GM12875 (cell line): ENCODE measurements around the gene NRP1.
"Not testable (repeated sequence)": the region's sequence is repeated elsewhere in the genome, so short reads cannot be mapped to it uniquely, and the experiment has no call there.

ENCODE experiments used
- H3K4me3 ChIP-seq: one replicate; pipeline ENCODE4 v1.5.1; 2011; ENCODE audit warnings: low read depth, low read length, control low read depth
- TF ChIP-seq, protein P1 (sequence below): IDR thresholded peaks from 2 replicates; pipeline ENCODE4 v1.5.1; 2011; ENCODE audit warnings: low read depth, mild to moderate bottlenecking, control low read depth, inconsistent platforms, low read length, moderate library complexity, borderline replicate concordance; ENCODE audit not compliant: insufficient read depth

NRP1 gene

DNA sequence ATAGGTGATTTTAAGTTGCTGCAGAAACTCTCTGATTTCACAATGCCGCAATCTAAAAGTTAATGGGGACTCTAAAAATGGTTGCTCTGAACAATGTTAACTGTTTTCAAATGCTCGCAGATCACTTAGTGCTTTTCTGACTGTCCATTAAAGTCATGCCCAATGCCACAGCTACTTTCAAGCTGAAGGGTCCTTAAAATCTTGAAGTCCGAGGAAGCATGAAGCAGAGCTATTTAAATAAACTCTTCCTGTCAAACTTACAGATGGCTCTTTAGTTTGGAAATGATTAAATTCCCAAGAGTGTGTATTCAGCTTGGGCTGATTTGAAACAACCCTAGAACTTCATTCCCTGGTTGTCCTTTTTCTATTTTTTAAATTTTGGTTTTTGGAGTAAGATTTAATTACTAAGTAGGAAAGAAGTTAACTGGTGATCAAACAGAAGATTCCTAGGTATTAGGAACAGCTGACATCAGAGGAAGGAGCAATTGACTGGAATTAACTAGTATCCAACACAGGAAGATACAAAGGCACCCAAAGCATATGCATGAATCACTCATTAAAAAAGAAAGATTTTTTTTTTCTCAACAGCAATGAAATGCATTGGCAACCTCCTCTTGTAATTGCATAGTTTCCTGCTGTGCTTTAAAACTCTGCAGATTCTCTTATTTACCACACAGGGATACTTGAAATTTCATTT is 105.1 kb downstream of the NRP1 start:
- TF ChIP-seq, protein P1, sequence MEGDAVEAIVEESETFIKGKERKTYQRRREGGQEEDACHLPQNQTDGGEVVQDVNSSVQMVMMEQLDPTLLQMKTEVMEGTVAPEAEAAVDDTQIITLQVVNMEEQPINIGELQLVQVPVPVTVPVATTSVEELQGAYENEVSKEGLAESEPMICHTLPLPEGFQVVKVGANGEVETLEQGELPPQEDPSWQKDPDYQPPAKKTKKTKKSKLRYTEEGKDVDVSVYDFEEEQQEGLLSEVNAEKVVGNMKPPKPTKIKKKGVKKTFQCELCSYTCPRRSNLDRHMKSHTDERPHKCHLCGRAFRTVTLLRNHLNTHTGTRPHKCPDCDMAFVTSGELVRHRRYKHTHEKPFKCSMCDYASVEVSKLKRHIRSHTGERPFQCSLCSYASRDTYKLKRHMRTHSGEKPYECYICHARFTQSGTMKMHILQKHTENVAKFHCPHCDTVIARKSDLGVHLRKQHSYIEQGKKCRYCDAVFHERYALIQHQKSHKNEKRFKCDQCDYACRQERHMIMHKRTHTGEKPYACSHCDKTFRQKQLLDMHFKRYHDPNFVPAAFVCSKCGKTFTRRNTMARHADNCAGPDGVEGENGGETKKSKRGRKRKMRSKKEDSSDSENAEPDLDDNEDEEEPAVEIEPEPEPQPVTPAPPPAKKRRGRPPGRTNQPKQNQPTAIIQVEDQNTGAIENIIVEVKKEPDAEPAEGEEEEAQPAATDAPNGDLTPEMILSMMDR = no peak
- H3K4me3 ChIP-seq = no peak overlapping the region

DNA sequence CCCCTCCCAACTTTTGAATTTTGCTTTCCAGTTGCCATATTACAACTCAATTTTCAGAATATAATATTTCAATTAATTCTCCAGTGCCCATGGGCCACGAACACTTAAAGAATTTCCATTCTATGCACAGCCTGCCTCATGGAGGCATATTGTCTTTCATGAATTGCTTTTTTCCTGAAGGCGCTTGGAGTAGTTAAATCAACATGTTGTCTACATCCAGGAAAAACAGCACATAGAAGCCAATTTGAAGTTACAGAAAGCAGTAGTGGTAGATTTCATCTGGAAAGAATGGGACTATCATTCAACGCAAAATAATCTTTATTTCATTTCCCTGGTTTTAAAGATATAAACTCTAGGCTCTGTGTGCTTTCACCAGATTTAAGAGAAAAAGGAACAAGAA is 106.0 kb downstream of the NRP1 start:
- no peak overlapping the region for H3K4me3 ChIP-seq

DNA sequence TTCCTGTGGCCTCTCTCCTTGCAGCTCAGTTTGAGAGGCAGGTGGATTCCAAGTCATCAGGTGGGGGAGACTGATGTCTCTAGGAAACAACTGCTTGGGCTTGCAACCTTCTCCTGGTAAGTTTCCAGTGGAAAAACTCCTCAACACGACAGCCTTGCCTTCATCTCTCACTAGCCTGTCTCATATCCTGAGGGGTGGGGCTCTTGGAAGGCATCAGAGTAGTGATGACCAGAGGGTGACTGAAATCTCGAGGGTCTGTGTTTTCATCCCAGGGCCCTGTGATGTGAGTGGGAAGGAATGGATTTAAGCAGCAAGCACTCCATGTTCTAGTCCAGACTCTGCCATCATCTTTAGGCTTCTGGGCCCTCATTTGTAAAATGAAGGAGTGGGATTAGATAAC is 107.0 kb downstream of the NRP1 start:
- TF ChIP-seq, protein P1 = no peak
- no peak overlapping the region for H3K4me3 ChIP-seq

More for the DNA sequence above, 106.0 kb downstream of the NRP1 start:
- TF ChIP-seq, protein P1 = no peak

DNA sequence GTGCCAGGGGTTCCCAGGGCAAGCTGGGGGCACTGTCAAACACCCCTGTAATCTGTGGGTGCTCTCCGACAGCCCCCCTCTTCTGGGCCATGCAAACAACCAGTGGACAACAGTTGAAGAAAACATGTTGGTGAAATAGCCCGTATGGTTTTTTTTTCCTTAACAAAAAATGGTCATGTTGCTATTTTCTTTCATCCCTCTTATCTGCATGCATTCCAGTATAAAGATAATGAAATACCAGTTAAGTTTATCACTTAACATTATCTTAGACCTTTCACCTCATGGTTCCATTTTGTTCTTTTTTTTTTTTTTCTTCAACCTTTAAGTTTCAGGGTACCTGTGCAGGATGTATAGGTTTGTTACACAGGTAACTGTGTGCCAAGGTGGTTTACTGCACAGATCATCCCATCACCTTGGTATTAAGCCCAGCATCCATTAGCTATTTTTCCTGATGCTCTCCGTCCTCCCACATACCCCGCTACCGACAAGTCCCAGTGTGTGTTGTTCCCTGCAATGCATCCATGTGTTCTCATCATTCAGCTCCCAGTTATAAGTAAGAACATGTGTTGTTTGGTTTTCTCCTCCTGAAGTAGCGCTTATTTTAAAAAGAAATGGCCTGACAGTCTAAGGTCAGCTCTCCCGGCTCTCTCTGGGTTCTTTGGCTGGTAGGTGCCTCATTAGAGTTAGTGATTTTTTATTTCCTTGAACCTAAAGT is 110.1 kb downstream of the NRP1 start:
- no peak overlapping the region for H3K4me3 ChIP-seq
- TF ChIP-seq, protein P1 = no peak

DNA sequence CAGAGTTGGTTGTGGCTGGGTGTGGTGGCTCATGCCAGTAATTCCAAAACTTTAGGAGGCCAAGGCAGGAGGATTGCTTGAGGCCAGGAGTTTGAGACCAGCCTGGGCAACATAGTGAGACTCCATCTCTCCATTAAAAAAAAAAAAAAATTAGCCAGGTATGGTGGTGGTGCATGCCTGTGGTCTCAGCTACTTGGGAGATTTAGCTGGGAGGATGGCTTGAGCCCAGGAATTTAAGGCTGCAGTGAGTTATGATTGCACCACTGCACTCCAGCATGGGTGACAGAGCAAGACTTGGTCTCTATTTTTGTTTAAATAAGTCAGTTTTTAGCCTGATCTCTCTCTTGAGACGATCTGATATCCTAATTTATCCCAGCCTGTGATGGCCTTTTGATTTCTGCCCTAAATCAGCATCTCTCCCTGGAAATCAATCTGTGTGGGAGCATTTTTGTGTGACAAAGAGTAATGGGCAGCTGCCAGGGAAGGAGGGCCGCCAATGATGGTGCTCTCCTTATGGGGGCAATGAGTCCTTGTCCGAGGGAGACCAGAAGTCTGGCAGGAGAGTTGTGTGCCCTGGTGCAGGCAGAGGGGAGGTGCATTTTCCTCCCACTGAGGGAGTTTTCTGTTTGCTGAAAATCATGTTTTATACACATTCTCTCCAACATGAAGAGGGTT is 111.0 kb downstream of the NRP1 start:
- no peak overlapping the region for H3K4me3 ChIP-seq
- TF ChIP-seq, protein P1 = no peak

DNA sequence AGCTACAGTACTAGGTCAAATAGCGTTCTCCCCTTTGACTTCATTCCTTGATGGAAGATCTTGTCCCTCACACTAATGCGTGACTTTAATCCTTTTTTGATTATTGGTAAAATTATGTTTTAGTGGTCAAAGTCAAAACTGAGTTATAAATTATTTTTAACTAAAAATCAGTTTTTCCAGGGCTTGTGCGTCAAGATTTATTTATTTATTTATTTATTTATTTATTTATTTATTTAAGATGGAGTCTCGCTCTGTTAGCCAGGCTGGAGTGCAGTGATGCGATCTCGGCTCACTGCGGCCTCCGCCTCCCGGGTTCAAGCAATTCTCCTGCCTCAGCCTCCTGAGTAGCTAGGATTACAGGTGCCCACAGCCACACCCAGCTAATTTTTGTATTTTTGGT is 112.2 kb downstream of the NRP1 start:
- H3K4me3 ChIP-seq = not testable (repeated sequence)

DNA sequence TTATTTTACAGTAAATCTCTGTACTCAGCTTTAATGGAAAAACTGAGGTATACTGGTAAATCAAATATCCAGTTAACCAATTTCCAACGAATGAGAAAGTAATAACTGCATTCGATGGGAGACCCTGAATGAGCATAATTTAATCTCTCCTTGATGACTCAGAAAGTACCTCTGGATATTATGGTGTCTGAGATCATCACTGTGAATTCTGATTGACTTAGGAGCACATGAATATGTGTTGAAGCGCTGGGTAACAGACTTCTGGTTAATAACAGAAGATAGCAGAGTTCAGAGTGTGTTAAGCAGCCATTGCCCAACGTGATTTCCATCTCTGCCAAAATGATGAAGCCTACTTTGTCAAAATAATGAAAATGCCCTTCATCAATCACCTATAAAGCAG is 116.6 kb downstream of the NRP1 start:
- H3K4me3 ChIP-seq = no peak overlapping the region
- TF ChIP-seq, protein P1 = no peak
